OCI-LY7 (cell line): Measurements from ENCODE around the gene RRP7A. TPM values are rescaled to one million over a fixed set of nuclear protein-coding genes. Genes with fewer than 3 reads are reported as not detected.
"Not testable (repeated sequence)": the region's sequence is repeated elsewhere in the genome, so short reads cannot be mapped to it uniquely, and the experiment has no call there.

Experiments
- BruUV-seq: library from RNA; stranded (reverse); fragments of 400-500 nt; replicated peaks from 2 replicates; lab custom pipeline; 2021; lab: Mats Ljungman, UMichigan
- CTCF ChIA-PET: fragments of 300-600 bp; sonication (Branson Sonifier 250); formaldehyde crosslinking; loops from one replicate; lab custom pipeline; 2022; ENCODE audit warnings: antibody characterized with exemption; ENCODE audit not compliant: unreplicated experiment; lab: Charles Lee
- POLR2A ChIA-PET: fragments of 300-600 bp; sonication (Branson Sonifier 250); formaldehyde crosslinking; loops from one replicate; lab custom pipeline; 2022; ENCODE audit warnings: antibody characterized with exemption; lab: Charles Lee
- DNase-seq: peaks from one replicate; pipeline ENCODE4 v3.0.0-alpha.2; 2015; ENCODE audit warnings: low spot score
- H2AFZ ChIP-seq: fragments of 200-600 bp; sonication (generic), shearing (Covaris generic); 2 replicates; pipeline ENCODE4 v1.6.1; 2014; ENCODE audit warnings: mild to moderate bottlenecking, antibody characterized with exemption, low read length, moderate library complexity
- H3K27ac ChIP-seq: fragments of 200-600 bp; sonication (generic); 2 replicates; pipeline ENCODE4 v1.5.1; 2014; ENCODE audit warnings: mixed run types, low read depth, mild to moderate bottlenecking, moderate library complexity, low read length, inconsistent platforms; ENCODE audit not compliant: poor library complexity, severe bottlenecking
- H3K36me3 ChIP-seq: fragments of 200-600 bp; sonication (generic); 2 replicates; pipeline ENCODE4 v1.6.1; 2014; ENCODE audit warnings: mild to moderate bottlenecking, antibody characterized with exemption, low read length, moderate library complexity, mixed read lengths; ENCODE audit not compliant: insufficient read depth
- H3K4me1 ChIP-seq: fragments of 200-600 bp; sonication (generic); 2 replicates; pipeline ENCODE4 v1.5.1; 2014; ENCODE audit warnings: mild to moderate bottlenecking, low read length; ENCODE audit not compliant: insufficient read depth, poor library complexity, severe bottlenecking
- H3K4me2 ChIP-seq: fragments of 200-600 bp; sonication (generic); 2 replicates; pipeline ENCODE4 v1.6.1; 2014; ENCODE audit warnings: mild to moderate bottlenecking, low read length
- H3K4me3 ChIP-seq: fragments of 200-600 bp; sonication (generic); 2 replicates; pipeline ENCODE4 v1.5.1; 2014; ENCODE audit warnings: mild to moderate bottlenecking, low read depth, low read length; ENCODE audit not compliant: poor library complexity, severe bottlenecking
- H3K79me2 ChIP-seq: fragments of 200-600 bp; sonication (generic); 2 replicates; pipeline ENCODE4 v1.6.1; 2016; ENCODE audit warnings: low read depth, mild to moderate bottlenecking, low read length, moderate library complexity, mixed read lengths; ENCODE audit not compliant: insufficient read depth
- H3K9me2 ChIP-seq: fragments of 200-600 bp; sonication (generic); 2 replicates; pipeline ENCODE4 v1.6.1; 2016; ENCODE audit warnings: mild to moderate bottlenecking, low read length, mixed read lengths; ENCODE audit not compliant: insufficient read depth
- H3K9me3 ChIP-seq: fragments of 200-600 bp; sonication (generic); 2 replicates; pipeline ENCODE4 v1.6.1; 2014; ENCODE audit warnings: mild to moderate bottlenecking, mixed run types, low read length, mixed read lengths
- H4K20me1 ChIP-seq: fragments of 200-600 bp; sonication (generic); 2 replicates; pipeline ENCODE4 v1.6.1; 2014; ENCODE audit warnings: mild to moderate bottlenecking, antibody characterized with exemption, low read length, moderate library complexity, mixed read lengths; ENCODE audit not compliant: insufficient read depth
- EZH2phosphoT487 ChIP-seq: fragments of 200-600 bp; sonication (generic); IDR thresholded peaks from 2 replicates; pipeline ENCODE4 v1.6.1; 2018; ENCODE audit warnings: low read depth, borderline replicate concordance, mild to moderate bottlenecking, mixed run types, antibody characterized with exemption, low read length, moderate library complexity, mixed read lengths
- intact Hi-C: fragments of 100-400 bp; cut with micrococcal nuclease; formaldehyde crosslinking; loops from one replicate; pipeline ENCODE4 v1.10.0; 2022; ENCODE audit not compliant: unreplicated experiment
- total RNA-seq, 2 experiments: library from RNA; depleted of rRNA in 1 of 2; stranded (reverse); fragments of >200 nt in 1 of 2; shearing (Covaris generic) in 1 of 2; gene quantifications; 2 replicates each; pipeline ENCODE4 v1.2.3, GENCODE V29; 2014 to 2022
- TF ChIP-seq, protein P1 (sequence below): fragments of 200-600 bp; sonication (generic); conservative IDR thresholded peaks from 2 replicates; pipeline ENCODE4 v1.5.1; 2014; ENCODE audit warnings: mild to moderate bottlenecking, antibody characterized with exemption, low read length, moderate library complexity, mixed read lengths

RRP7A gene
- total RNA-seq, 2 experiments from 2014 or later: 125 to 172 TPM

GRCh38 chr22:42547562-42547961, 28.0 kb upstream of the RRP7A start:
- no TSS peak for BruUV-seq
- Histone ChIP-seq H3K36me3 (no peaks in the 10 kb centered on the region), H3K4me2 (no peak overlapping the region), H4K20me1 (no peaks in the 10 kb centered on the region), H3K27ac (no peak overlapping the region), H2AFZ (no peak overlapping the region), H3K4me3 (no peak overlapping the region), H3K9me2 (no peaks in the 10 kb centered on the region), H3K4me1 (peaks cover 72% of the 10 kb centered on the region), H3K79me2 (no peaks in the 10 kb centered on the region), H3K9me3 (no peaks in the 10 kb centered on the region)
- DNase-seq: no peak
- POLR2A ChIA-PET: interaction anchor here (0.7 to 1.6 kb wide), 4 partner anchors 10 to 704 kb away, joined by 3 to 5 read pairs (median 3); no protein-coding TSS in a partner anchor
- TF ChIP-seq, protein P1, sequence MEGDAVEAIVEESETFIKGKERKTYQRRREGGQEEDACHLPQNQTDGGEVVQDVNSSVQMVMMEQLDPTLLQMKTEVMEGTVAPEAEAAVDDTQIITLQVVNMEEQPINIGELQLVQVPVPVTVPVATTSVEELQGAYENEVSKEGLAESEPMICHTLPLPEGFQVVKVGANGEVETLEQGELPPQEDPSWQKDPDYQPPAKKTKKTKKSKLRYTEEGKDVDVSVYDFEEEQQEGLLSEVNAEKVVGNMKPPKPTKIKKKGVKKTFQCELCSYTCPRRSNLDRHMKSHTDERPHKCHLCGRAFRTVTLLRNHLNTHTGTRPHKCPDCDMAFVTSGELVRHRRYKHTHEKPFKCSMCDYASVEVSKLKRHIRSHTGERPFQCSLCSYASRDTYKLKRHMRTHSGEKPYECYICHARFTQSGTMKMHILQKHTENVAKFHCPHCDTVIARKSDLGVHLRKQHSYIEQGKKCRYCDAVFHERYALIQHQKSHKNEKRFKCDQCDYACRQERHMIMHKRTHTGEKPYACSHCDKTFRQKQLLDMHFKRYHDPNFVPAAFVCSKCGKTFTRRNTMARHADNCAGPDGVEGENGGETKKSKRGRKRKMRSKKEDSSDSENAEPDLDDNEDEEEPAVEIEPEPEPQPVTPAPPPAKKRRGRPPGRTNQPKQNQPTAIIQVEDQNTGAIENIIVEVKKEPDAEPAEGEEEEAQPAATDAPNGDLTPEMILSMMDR: no peak
- TF ChIP-seq EZH2phosphoT487: no peak
- CTCF ChIA-PET: no interaction called here
- intact Hi-C loops: no loop called here

DNA sequence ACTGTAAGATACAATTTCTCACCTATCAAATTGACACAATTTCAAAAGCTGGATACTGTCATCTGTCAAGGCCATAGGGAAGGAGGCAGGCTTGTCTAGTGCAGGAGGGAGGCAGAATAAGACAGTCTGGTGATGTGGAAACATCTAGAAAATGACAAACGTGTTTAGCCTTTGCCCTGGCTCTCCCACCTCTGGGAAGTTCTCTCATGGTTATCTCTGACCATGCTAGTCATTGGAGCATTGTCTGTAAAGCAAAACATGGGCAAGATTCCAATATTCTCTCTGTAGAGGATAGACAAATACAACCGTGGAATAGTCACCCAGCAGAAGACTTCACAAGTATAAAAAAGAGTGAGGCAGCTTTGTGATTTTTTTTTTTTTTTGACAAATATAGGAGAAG, 25.1 kb upstream of the RRP7A start:
- Histone ChIP-seq H3K9me2 (no peaks in the 10 kb centered on the region), H3K4me3 (no peak overlapping the region), H3K4me1 (peaks cover 65% of the 10 kb centered on the region), H3K79me2 (no peaks in the 10 kb centered on the region), H3K9me3 (no peaks in the 10 kb centered on the region), H4K20me1 (no peaks in the 10 kb centered on the region), H3K27ac (peak overlapping the region; percentile 59), H2AFZ (no peak overlapping the region; the same call in 1 of the 2 replicates), H3K36me3 (no peaks in the 10 kb centered on the region), H3K4me2 (no peak overlapping the region)
- TF ChIP-seq, protein P1: no peak
- no peak for TF ChIP-seq EZH2phosphoT487
- DNase-seq: no peak
- POLR2A ChIA-PET: interaction anchor here (0.6 to 1.4 kb wide), 3 partner anchors 11 to 30 kb away, joined by 3 to 6 read pairs (median 4); no protein-coding TSS in a partner anchor
- no TSS peak for BruUV-seq
- CTCF ChIA-PET: no interaction called here
- intact Hi-C loops: no loop called here

DNA sequence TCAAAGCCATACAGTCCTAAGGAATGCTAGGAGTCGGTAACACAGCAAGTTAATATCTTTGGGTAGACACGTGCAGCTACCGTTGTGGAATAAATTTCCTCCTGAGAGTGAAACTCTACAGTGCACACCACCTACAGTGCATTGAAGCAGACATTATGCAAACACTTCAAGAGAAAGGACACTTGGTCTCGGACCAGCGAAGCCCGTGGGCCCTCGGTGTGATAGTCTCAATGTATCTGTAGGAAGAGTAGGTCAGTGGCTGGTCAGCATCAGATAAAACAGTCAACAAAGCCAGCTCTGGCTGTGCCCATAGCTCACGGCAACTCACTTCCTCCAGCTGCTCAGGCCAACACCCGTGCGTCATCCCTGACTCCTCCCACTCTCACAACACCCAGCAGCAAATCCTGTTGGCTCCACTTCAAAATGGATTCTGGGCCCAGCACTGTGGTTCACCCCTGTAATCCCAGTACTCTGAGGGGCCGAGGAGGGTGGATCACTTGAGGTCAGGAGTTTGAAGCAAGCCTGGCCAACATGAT, 19.7 kb upstream of the RRP7A start:
- not testable (repeated sequence) for BruUV-seq, H3K36me3 ChIP-seq
- intact Hi-C loops: loop anchor here (5.0 kb wide), 1 partner anchor 178 kb away; no protein-coding TSS in a partner anchor

DNA sequence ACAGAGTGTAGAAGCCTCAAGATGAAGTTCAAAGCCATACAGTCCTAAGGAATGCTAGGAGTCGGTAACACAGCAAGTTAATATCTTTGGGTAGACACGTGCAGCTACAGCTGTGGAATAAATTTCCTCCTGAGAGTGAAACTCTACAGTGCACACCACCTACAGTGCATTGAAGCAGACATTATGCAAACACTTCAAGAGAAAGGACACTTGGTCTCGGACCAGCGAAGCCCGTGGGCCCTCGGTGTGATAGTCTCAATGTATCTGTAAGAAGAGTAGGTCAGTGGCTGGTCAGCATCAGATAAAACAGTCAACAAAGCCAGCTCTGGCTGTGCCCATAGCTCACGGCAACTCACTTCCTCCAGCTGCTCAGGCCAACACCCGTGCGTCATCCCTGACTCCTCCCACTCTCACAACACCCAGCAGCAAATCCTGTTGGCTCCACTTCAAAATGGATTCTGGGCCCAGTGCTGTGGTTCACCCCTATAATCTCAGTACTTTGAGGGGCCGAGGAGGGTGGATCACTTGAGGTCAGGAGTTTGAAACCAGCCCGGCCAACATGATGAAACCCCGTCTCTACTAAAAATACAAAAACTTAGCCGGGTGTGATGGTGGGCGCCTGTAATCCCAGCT, 17.7 kb upstream of the RRP7A start:
- POLR2A ChIA-PET: interaction anchor here (1.1 to 1.3 kb wide), 3 partner anchors 9 to 13 kb away, joined by 4 to 5 read pairs (median 5); no protein-coding TSS in a partner anchor
- peak overlapping the region; percentile 93 for H3K27ac ChIP-seq
- H2AFZ ChIP-seq, CTCF ChIA-PET, H3K9me3 ChIP-seq, H3K79me2 ChIP-seq, H3K9me2 ChIP-seq, H4K20me1 ChIP-seq, H3K36me3 ChIP-seq, BruUV-seq: not testable (repeated sequence)
- peak overlapping the region; percentile 57 for H3K4me2 ChIP-seq
- intact Hi-C loops: loop anchor here (5.0 kb wide), 1 partner anchor 180 kb away; no protein-coding TSS in a partner anchor
- peak; percentile 69 for DNase-seq
- peaks cover 82% of the 10 kb centered on the region for H3K4me1 ChIP-seq
- H3K4me3 ChIP-seq: peak overlapping the region; percentile 49

More for the DNA sequence above, 19.7 kb upstream of the RRP7A start:
- H3K9me2 ChIP-seq, DNase-seq, H3K4me3 ChIP-seq, H4K20me1 ChIP-seq, CTCF ChIA-PET, H3K79me2 ChIP-seq, H3K9me3 ChIP-seq: not testable (repeated sequence)
- POLR2A ChIA-PET: interaction anchor here (0.6 kb wide), 1 partner anchor 592 kb away, joined by 3 read pairs; no protein-coding TSS in a partner anchor
- Histone ChIP-seq H3K4me2 (peak overlapping the region; percentile 57), H2AFZ (peak overlapping the region; percentile 43; the same call in 1 of the 2 replicates), H3K27ac (peak overlapping the region; percentile 93), H3K4me1 (peaks cover 77% of the 10 kb centered on the region)
